DND-41 (cell line): ENCODE results near the gene ABCD3.

Experiments used
- ATAC-seq: fragments of 200-7000 bp; cut with Tn5 transposase; 3 replicates; pipeline ENCODE4 v1.9.1; 2021; ENCODE audit warnings: low read depth; ENCODE audit not compliant: insufficient read depth
- DNase-seq: peaks from one replicate; pipeline ENCODE4 v3.0.0-alpha.2; 2020
- H2AFZ ChIP-seq: 2 replicates; pipeline ENCODE4 v1.6.0; 2012; ENCODE audit warnings: low read depth, low read length
- H3K27ac ChIP-seq: 2 replicates; pipeline ENCODE4 v1.5.1; 2012; ENCODE audit warnings: low read length, inconsistent platforms
- H3K27me3 ChIP-seq: fragments of 200-600 bp; sonication (generic); 2 replicates; pipeline ENCODE4 v1.6.0; 2012; ENCODE audit warnings: low read length, mild to moderate bottlenecking, inconsistent platforms; ENCODE audit not compliant: insufficient read depth, poor library complexity
- H3K36me3 ChIP-seq: 2 replicates; pipeline ENCODE4 v1.5.1; 2012; ENCODE audit warnings: low read length, inconsistent platforms; ENCODE audit not compliant: insufficient read depth
- H3K4me1 ChIP-seq: 2 replicates; pipeline ENCODE4 v1.5.1; 2012; ENCODE audit warnings: mild to moderate bottlenecking, low read length; ENCODE audit not compliant: insufficient read depth
- H3K4me2 ChIP-seq: 2 replicates; pipeline ENCODE4 v1.6.0; 2012; ENCODE audit warnings: mild to moderate bottlenecking, moderate library complexity, low read length, inconsistent platforms; ENCODE audit not compliant: insufficient read depth
- H3K4me3 ChIP-seq, 2 experiments: fragments of 200-600 bp in 1 of 2; shearing (Covaris generic) in 1 of 2; 2 replicates each; pipeline ENCODE4 v1.5.1; 2012 to 2016; ENCODE audit warnings: inconsistent platforms in 2 of 2, low read length in 2 of 2, mild to moderate bottlenecking in 2 of 2, low read depth in 1 of 2, moderate library complexity in 1 of 2
- H3K79me2 ChIP-seq: 2 replicates; pipeline ENCODE4 v1.6.0; 2012; ENCODE audit warnings: low read length, inconsistent platforms; ENCODE audit not compliant: insufficient read depth
- H3K9ac ChIP-seq: 2 replicates; pipeline ENCODE4 v1.6.0; 2012; ENCODE audit warnings: low read depth, mild to moderate bottlenecking, inconsistent platforms, low read length, moderate library complexity
- H3K9me3 ChIP-seq: 2 replicates; pipeline ENCODE4 v1.5.1; 2012; ENCODE audit warnings: low read length, moderate library complexity, mild to moderate bottlenecking, inconsistent platforms; ENCODE audit not compliant: insufficient read depth, severe bottlenecking
- H4K20me1 ChIP-seq: 2 replicates; pipeline ENCODE4 v1.6.0; 2012; ENCODE audit warnings: low read length; ENCODE audit not compliant: insufficient read depth
- EZH2 ChIP-seq: IDR thresholded peaks from 3 replicates; pipeline ENCODE4 v1.6.1; 2012; ENCODE audit warnings: borderline replicate concordance, low read depth, mild to moderate bottlenecking, moderate library complexity, low read length, inconsistent platforms; ENCODE audit not compliant: severe bottlenecking
- TF ChIP-seq, protein P1 (sequence below): IDR thresholded peaks from 2 replicates; pipeline ENCODE4 v1.5.1; 2012; ENCODE audit warnings: borderline replicate concordance, low read length, moderate library complexity, mild to moderate bottlenecking; ENCODE audit not compliant: poor library complexity, severe bottlenecking; ENCODE audit errors: extremely low read depth

The ABCD3 gene

GRCh38 chr1:94481473-94481933 lies 63.3 kb downstream of the ABCD3 start:
- H3K9me3 ChIP-seq = no peaks in the 10 kb centered on the region
- peak; percentile 99 for ATAC-seq
- no peaks in the 10 kb centered on the region for H3K79me2 ChIP-seq
- H3K27me3 ChIP-seq = no peaks in the 10 kb centered on the region
- H2AFZ ChIP-seq = no peak overlapping the region
- TF ChIP-seq EZH2 = no peak
- TF ChIP-seq, protein P1, sequence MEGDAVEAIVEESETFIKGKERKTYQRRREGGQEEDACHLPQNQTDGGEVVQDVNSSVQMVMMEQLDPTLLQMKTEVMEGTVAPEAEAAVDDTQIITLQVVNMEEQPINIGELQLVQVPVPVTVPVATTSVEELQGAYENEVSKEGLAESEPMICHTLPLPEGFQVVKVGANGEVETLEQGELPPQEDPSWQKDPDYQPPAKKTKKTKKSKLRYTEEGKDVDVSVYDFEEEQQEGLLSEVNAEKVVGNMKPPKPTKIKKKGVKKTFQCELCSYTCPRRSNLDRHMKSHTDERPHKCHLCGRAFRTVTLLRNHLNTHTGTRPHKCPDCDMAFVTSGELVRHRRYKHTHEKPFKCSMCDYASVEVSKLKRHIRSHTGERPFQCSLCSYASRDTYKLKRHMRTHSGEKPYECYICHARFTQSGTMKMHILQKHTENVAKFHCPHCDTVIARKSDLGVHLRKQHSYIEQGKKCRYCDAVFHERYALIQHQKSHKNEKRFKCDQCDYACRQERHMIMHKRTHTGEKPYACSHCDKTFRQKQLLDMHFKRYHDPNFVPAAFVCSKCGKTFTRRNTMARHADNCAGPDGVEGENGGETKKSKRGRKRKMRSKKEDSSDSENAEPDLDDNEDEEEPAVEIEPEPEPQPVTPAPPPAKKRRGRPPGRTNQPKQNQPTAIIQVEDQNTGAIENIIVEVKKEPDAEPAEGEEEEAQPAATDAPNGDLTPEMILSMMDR = peak; percentile 89
- no peak overlapping the region for H3K4me3 ChIP-seq
- H3K9ac ChIP-seq = no peak overlapping the region
- DNase-seq = peak; percentile 56
- H3K4me2 ChIP-seq = no peak overlapping the region
- peaks cover 41% of the 10 kb centered on the region for H3K36me3 ChIP-seq
- no peaks in the 10 kb centered on the region for H3K4me1 ChIP-seq
- H3K27ac ChIP-seq = no peak overlapping the region
- H4K20me1 ChIP-seq = no peaks in the 10 kb centered on the region

- Histone ChIP-seq H3K9me3 (no peaks in the 10 kb centered on the region), H3K9ac (no peak overlapping the region), H3K4me2 (no peak overlapping the region), H3K27me3 (no peaks in the 10 kb centered on the region), H3K36me3 (peaks cover 46% of the 10 kb centered on the region), H3K79me2 (no peaks in the 10 kb centered on the region), H3K4me1 (no peaks in the 10 kb centered on the region), H2AFZ (no peak overlapping the region), H3K4me3 (no peak overlapping the region), H4K20me1 (no peaks in the 10 kb centered on the region), H3K27ac (no peak overlapping the region)
- ATAC-seq = no peak
- DNase-seq = no peak
- TF ChIP-seq EZH2 = no peak
- TF ChIP-seq, protein P1 = no peak
Observed at GRCh38 chr1:94486990-94487389, 68.8 kb downstream of the ABCD3 start.

- Histone ChIP-seq H3K9me3 (peaks cover 4% of the 10 kb centered on the region), H3K79me2 (no peaks in the 10 kb centered on the region), H3K36me3 (peaks cover 45% of the 10 kb centered on the region), H3K27ac (no peak overlapping the region), H3K27me3 (no peaks in the 10 kb centered on the region), H3K4me3 (no peak overlapping the region), H3K9ac (no peak overlapping the region), H3K4me2 (no peak overlapping the region), H2AFZ (no peak overlapping the region), H3K4me1 (no peaks in the 10 kb centered on the region), H4K20me1 (no peaks in the 10 kb centered on the region)
- DNase-seq (no peak), ATAC-seq (no peak)
- no peak for TF ChIP-seq EZH2
- TF ChIP-seq, protein P1 = no peak
Observed at GRCh38 chr1:94490556-94490955, 72.4 kb downstream of the ABCD3 start.

GRCh38 chr1:94496076-94496755 lies 78.0 kb downstream of the ABCD3 start:
- DNase-seq (no peak), ATAC-seq (no peak)
- TF ChIP-seq EZH2 = no peak
- TF ChIP-seq, protein P1 = no peak
- Histone ChIP-seq H3K9ac (no peak overlapping the region), H3K9me3 (peaks cover 4% of the 10 kb centered on the region), H3K36me3 (peaks cover 43% of the 10 kb centered on the region), H3K4me2 (no peak overlapping the region), H3K4me3 (no peak overlapping the region), H3K27ac (no peak overlapping the region), H2AFZ (no peak overlapping the region), H3K4me1 (no peaks in the 10 kb centered on the region), H4K20me1 (no peaks in the 10 kb centered on the region), H3K79me2 (no peaks in the 10 kb centered on the region), H3K27me3 (no peaks in the 10 kb centered on the region)
